Activated CD8-positive, alpha-beta memory T cell treated with anti-CD3 and anti-CD28 coated beads for 36 hours (primary cell): Measurements from ENCODE around the gene RPL37. TPM values are rescaled to one million over a fixed set of nuclear protein-coding genes. Genes with fewer than 3 reads are reported as not detected.
"Not testable (repeated sequence)": the region's sequence is repeated elsewhere in the genome, so short reads cannot be mapped to it uniquely, and the experiment has no call there.

Experiments used
- CTCF ChIA-PET: fragments of 350-600 bp; sonication (Branson Sonifier 250); formaldehyde crosslinking; loops from one replicate; lab custom pipeline; 2021; ENCODE audit warnings: antibody characterized with exemption; lab: Charles Lee
- POLR2A ChIA-PET: fragments of 350-600 bp; sonication (Branson Sonifier 250); formaldehyde crosslinking; loops from one replicate; lab custom pipeline; 2021; ENCODE audit warnings: antibody characterized with exemption; lab: Charles Lee
- total RNA-seq, 2 experiments: library from RNA; stranded (reverse); gene quantifications; one replicate each; pipeline ENCODE4 v1.2.3, GENCODE V29; 2021

The RPL37 gene
- 1,000 to 10,000 TPM; 1,602 to 1,650 TPM for total RNA-seq

- ChIA-PET CTCF (no interaction called here), POLR2A (interaction anchor here (1.3 kb wide), 2 partner anchors 9 to 33 kb away, joined by 3 read pairs; no protein-coding TSS in a partner anchor)
These were observed at the start of gene RPL37 for GRCh38 chr5:40834849-40835787. TSS of gene RPL37 (minus strand) at chr5:40835222. CDS start at chr5:40835185, 37 bp downstream.

- CTCF ChIA-PET: not testable (repeated sequence)
These were observed 48.0 kb upstream of the RPL37 start for GRCh38 chr5:40883051-40883450.

GRCh38 chr5:40882291-40882690, 47.3 kb upstream of the RPL37 start:
- CTCF ChIA-PET: no interaction called here
- POLR2A ChIA-PET: no interaction called here

More at GRCh38 chr5:40883051-40883450, 48.0 kb upstream of the RPL37 start:
- POLR2A ChIA-PET: not testable (repeated sequence)

GRCh38 chr5:40879163-40879942, 44.3 kb upstream of the RPL37 start:
- POLR2A ChIA-PET: no interaction called here
- CTCF ChIA-PET: no interaction called here

GRCh38 chr5:40877371-40877988, 42.5 kb upstream of the RPL37 start:
- CTCF ChIA-PET: no interaction called here

GRCh38 chr5:40875958-40876357, 40.9 kb upstream of the RPL37 start:
- POLR2A ChIA-PET: no interaction called here
- CTCF ChIA-PET: interaction anchor here (0.6 kb wide), 1 partner anchor 21 kb away, joined by 3 read pairs; no protein-coding TSS in a partner anchor

More at GRCh38 chr5:40877371-40877988, 42.5 kb upstream of the RPL37 start:
- POLR2A ChIA-PET: no interaction called here

- POLR2A ChIA-PET: no interaction called here
- CTCF ChIA-PET: no interaction called here
These were observed 38.4 kb upstream of the RPL37 start for GRCh38 chr5:40873286-40873880.

GRCh38 chr5:40872253-40872652, 37.2 kb upstream of the RPL37 start:
- CTCF ChIA-PET, POLR2A ChIA-PET: not testable (repeated sequence)

GRCh38 chr5:40871177-40871576, 36.2 kb upstream of the RPL37 start:
- CTCF ChIA-PET: no interaction called here
- POLR2A ChIA-PET: no interaction called here

GRCh38 chr5:40869384-40869783, 34.4 kb upstream of the RPL37 start:
- POLR2A ChIA-PET: no interaction called here
- CTCF ChIA-PET: no interaction called here

- POLR2A ChIA-PET: no interaction called here
- CTCF ChIA-PET: no interaction called here
These were observed 31.8 kb upstream of the RPL37 start for GRCh38 chr5:40866844-40867243.

GRCh38 chr5:40865004-40865403, 30.0 kb upstream of the RPL37 start:
- POLR2A ChIA-PET, CTCF ChIA-PET: not testable (repeated sequence)

GRCh38 chr5:40860711-40861110, 25.7 kb upstream of the RPL37 start:
- POLR2A ChIA-PET: no interaction called here
- CTCF ChIA-PET: no interaction called here

- POLR2A ChIA-PET: no interaction called here
- CTCF ChIA-PET: interaction anchor here (1.4 kb wide), 1 partner anchor 51 kb away, joined by 3 read pairs; no protein-coding TSS in a partner anchor
These were observed 18.7 kb upstream of the RPL37 start for GRCh38 chr5:40853632-40854192.

- CTCF ChIA-PET: no interaction called here
- POLR2A ChIA-PET: no interaction called here
These were observed 12.5 kb upstream of the RPL37 start for GRCh38 chr5:40847525-40847924.

- CTCF ChIA-PET: no interaction called here
These were observed 11.3 kb upstream of the RPL37 start for GRCh38 chr5:40846371-40846770.

GRCh38 chr5:40844565-40844964, 9.5 kb upstream of the RPL37 start:
- ChIA-PET POLR2A (no interaction called here), CTCF (no interaction called here)

More at GRCh38 chr5:40846371-40846770, 11.3 kb upstream of the RPL37 start:
- POLR2A ChIA-PET: no interaction called here

GRCh38 chr5:40842351-40842750, 7.3 kb upstream of the RPL37 start:
- POLR2A ChIA-PET: no interaction called here
- CTCF ChIA-PET: no interaction called here
